ENCODE results near the gene BACH2.
"Not testable (repeated sequence)": the region's sequence is repeated elsewhere in the genome, so short reads cannot be mapped to it uniquely, and the experiment has no call there.

BACH2 gene

DNA sequence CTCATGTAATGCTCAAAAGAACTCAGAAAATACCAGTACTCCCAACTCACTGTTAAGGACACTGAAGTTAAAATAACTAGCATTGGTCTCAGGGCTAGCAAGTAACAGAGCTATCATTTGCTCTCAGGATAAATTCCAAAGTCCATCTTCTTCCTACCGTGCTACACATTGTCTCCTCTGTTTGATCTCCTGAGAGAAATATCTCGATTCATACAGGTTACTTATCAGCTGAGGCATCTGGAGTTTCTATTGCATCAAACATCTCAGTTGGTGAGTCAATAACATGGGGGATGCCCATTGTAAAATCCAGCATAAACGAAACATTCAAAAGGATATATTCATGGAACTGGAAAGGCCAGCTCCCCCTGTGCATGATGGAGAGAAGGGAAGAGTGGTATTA is 147.4 kb downstream of the BACH2 start:
- DNase-seq, result no peak

DNA sequence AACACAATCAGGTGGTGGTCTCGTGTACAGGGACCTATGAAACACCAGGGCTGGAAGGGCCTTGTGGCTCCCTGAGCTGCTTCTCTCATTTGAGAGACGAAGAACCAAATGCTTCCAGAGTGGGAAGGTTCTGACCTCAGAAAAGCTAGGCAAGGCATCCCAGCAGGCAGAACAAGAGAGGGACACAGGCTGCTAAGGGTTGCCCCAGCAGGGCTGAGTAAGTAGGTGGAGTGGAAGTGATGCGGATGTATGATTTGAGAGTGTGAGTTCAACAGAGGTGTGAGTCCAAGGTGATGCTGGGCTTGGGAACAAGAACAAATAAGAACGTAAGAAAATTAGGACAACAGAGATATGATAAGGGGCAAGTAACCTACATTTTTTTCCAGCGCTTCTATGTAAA is 147.8 kb downstream of the BACH2 start:
- no peak for DNase-seq

DNA sequence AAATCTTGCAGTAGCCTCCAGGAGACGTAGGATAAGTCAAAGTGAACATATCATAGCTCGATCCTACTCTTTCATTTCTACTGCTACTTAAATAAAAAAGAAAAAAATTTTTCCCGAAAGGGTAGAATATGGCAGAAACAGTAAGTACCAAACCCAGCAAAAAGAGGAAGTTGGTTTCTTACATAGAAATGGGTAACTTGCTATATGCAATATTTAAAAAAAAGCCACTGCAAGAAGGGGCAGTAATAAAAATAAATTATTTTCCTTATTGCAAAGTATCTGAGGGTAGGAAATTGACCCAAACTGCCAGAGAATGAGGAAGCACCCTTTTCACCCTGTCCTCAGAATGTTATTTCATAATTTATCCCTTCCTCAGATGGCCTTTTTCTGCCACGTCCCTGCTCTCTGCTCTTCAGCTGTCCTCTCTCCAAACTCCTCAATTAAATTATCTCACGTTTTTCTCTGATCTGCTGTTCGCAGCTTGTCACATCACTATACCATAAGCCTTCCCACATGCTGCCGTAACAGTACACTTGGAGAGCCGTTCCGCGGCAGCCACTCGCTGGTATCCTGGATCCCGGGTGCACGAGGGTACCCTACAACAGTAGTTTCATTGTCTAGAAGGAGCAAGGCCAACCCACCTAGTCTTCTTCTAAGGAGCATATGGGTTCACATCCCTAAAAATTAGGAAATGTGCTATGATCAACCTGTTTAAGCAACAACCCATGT is 149.6 kb downstream of the BACH2 start:
- no peak for DNase-seq

DNA sequence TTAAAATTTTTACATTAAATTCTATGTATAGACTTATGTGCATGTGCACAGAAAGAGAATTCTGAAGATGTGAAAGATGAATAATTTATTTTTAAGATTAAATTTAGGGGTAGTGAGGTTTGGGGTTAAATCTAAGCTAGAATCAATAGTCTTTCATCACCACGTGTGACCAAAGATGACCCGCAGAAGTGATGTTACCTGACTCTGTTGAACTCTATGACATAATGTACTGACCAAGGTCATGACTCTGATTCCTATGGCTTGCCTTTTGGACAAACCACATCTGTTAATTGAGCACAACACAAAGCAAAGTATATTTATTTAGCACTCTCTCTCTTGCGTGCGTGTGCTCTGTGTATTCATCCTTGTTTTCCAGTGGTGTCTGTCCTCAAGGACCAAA is 150.6 kb downstream of the BACH2 start:
- no peak for DNase-seq

DNA sequence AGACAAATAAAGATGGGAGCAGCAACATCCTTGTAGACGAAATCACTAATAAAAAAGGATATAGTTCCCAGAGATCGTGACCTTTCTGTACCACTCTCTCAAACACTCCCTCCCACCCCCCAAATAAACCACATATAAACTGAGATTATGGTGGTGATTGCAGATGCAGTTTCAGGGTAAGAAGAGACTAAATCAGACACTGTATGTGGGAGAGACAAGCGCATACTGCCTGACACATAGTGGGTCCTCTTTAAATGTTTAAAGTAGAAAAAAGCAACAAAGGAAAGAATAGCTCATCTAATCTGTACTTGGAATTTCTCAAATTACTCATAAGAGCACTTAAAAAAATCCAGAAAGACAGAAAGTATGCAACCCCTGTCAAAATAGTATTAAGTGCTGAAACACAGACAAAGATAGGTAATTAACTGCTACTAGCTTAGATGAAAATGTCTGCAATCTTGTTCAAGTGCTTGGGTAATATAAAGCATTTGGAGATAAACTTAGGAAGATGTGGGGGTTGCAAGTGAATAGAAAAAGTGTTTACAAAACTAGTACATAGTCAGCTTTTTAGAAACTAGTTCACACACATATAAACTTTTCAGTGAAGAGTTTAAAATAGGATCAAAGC is 151.6 kb downstream of the BACH2 start:
- DNase-seq, result no peak

DNA sequence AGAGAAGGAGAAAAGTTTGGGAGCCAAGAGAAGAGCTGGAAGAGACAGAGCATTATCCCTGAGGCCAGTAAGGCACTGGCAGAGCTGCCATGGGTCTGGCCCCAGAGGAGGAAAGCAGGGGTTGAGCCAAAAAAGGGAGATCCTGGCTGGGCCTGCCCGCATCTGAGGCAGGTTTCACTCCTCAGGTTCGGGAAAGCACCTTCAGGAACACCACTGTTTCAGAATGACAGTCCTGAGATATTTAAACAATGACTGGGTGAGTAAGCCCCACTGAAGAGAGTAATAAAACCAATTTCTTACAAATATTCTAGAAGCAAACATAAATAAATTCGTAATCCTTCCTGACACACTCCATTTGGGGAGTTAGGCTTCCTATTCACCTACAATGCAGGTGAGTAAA is 152.2 kb downstream of the BACH2 start:
- no peak for DNase-seq

- DNase-seq, result no peak
Measured at GRCh38 chr6:90140683-90141082, 156.0 kb downstream of the BACH2 start.

GRCh38 chr6:90139272-90139817 is 157.3 kb downstream of the BACH2 start:
- DNase-seq, result no peak

- DNase-seq, result no peak
Measured at GRCh38 chr6:90136837-90137568, 159.6 kb downstream of the BACH2 start.

DNA sequence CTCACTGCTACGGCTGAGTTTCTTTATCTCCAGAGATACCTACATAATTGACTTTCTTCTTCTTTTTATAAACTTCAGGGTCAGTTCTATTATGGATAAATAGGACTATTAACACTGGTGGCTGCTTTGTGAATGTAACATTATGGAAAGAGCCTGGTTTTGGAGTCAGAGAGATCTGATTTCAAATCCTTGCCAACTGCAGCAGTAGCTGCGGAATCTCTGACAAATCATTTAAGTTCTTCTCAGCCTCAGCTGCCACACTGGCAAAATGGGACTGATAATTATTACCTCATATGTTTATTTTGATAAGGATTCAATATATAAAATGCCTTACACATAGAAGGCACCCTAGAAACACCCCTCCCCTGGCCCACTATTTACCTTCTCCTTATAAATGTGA is 160.5 kb downstream of the BACH2 start:
- no peak for DNase-seq

DNA sequence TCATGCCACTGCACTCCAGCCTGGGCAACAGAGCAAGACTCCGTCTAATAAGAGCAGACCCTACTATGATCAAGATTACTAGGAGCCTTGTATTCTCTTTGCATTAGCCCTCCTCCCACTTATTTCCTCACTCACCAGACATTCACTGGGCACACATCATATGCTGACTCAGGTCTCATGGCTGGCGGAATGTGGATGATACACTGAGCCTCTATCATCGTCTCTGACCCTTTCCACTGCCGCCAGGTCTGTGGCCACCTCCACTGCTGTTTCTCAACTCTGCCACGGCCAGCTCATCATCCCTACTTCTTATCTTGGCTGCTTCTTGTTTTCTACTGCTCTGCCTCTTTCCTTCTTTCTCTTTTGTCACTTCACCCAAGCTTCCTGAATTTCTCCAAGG is 161.0 kb downstream of the BACH2 start:
- DNase-seq, result no peak

GRCh38 chr6:90133664-90134063 is 163.0 kb downstream of the BACH2 start:
- DNase-seq, result not testable (repeated sequence)

GRCh38 chr6:90131614-90132423 is 164.8 kb downstream of the BACH2 start:
- DNase-seq, result no peak

DNA sequence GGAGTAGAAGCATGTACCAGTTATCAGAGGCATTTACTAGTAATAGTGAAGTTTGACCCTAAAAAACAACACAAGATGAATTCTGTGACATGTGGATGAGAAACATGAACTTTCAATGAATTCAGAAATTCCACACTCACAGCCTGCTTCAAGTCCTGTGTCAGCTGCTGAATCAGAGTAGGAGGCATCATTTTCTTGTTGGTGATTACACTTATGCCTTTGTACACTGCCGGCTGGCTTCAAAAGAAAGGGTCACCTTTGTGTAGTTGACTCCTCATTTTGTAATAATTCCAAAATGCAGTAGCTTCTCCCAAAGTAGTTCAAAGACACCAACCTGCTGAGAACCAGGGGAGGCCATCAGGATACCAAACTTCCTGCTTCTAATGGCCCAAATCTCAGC is 165.5 kb downstream of the BACH2 start:
- DNase-seq, result no peak

GRCh38 chr6:90128687-90129086 is 168.0 kb downstream of the BACH2 start:
- not testable (repeated sequence) for DNase-seq

GRCh38 chr6:90127595-90127994 is 169.0 kb downstream of the BACH2 start:
- DNase-seq, result no peak

DNA sequence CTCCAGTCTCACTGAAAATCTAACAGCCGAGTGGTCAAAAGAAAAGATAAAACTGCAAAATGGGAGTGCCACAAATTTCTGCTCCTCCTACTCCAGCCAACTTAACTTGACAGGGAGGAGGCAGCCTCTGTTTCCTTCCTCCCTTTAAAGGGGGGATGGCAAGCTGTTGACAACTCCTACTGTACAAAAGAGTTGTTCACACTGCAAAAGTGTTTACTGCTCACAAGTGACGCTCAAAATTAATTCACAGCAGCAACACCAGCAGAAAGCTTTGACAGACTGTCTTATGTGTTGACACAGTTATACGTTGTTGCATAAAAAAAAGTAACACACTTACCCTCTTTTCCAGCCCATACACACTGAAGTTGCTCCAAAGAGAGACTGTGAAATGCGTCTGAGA is 169.8 kb downstream of the BACH2 start:
- no peak for DNase-seq

DNA sequence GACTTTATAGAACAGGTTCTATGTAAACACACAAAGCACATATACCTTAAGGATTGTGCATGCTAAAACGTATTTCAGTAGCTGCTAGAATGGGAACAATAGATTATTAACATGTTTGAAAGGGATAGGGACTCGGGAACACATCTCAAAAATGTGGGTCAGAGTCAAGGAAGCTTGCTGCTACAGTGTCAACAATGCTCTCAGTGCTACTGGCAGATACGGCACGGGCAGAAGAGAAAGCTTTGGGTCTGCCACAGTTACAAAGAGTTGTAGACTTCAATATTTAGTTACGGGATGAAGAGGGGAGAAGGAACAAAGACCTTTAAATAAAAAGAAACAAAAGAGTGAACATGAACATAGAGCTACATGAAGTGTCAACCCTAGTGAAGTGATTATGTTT is 170.5 kb downstream of the BACH2 start:
- no peak for DNase-seq

DNA sequence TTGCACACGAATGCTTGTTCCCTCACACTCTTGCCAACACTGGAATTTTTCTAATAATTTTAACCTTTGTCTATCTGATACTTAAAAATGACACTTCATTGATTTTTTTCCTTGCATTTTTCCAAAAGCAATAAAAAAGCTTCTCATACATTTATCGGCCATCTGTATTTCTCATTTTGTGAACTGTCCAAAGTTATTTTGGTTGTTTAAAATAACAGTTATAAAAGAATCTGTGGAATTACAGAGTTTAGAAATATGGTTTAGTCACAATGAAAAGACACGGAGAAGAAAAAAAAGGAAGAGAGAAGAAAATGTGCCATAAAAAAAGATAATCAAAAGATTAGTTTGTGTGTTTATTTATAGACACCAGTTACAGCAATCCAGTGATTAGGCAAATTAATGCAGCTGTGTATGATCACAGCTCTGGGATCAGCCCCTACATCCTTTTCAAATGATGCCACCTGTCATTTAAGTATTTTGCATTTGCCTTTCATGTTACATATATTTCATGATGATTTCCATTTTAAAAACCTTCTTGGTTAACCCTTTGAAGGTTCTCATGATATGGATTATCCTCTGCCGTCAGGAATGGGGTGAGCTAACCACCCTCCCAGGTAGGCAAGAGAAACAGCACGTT is 171.7 kb downstream of the BACH2 start:
- DNase-seq, result no peak

DNA sequence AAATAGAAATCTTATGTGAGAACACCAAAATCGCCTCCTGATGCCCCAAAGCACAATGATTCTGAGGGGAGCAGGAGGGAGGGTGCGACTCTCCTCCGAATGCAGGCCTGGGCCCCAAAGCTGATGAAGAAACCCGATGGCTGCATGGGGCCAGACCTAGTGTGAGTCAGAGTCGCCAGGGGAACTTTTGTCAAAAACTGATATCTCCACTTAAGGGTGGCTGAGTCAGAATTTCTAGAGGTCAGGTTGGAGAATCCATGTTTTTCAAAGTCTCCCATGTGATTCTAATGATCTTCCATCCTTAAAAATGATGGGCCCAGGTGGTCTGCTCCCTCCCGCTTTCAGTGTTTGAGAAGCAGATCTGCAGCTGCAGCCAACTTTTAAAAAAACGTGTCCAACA is 172.8 kb downstream of the BACH2 start:
- no peak for DNase-seq

- no peak for DNase-seq
Measured at GRCh38 chr6:90121982-90122381, 174.7 kb downstream of the BACH2 start.

- no peak for DNase-seq
Measured at GRCh38 chr6:90120327-90120726, 176.3 kb downstream of the BACH2 start.

DNA sequence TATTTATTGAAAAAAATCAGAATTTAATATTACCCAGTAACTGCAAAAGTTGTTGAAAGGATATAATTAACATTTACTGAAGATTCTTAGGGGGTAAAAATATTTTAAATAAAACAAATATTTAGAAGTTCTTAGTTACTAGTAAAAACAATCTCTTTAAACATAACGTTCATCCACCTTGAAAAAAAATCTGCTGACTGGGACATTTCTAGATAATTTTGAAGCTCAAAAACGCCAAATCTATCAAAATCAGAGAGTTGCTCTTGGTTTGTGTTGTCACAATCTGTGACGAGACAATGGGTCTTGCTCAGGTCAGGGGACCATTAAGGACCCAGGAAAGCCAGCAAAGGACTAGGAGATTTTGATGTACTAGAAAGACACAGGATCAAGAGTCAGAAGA is 177.0 kb downstream of the BACH2 start:
- no peak for DNase-seq
